HEK293 (cell line): ENCODE results near the gene ZNF786.

Experiments used
- CTCF ChIA-PET: fragments of 350-600 bp; formaldehyde crosslinking; extraction: SDS; loops from one replicate; lab custom pipeline; 2021; ENCODE audit warnings: antibody characterized with exemption; lab: Yijun Ruan, JAX
- POLR2A ChIA-PET: fragments of 300-600 bp; formaldehyde crosslinking; extraction: SDS; loops from one replicate; lab custom pipeline; 2020; ENCODE audit warnings: antibody characterized with exemption, inconsistent platforms; lab: Yijun Ruan, JAX
- H3K27ac ChIP-seq: fragments of 200-500 bp; sonication (Bioruptor generic); 2 replicates; pipeline ENCODE4 v1.5.1; 2014; ENCODE audit warnings: low read depth, low read length, control low read depth, inconsistent platforms; ENCODE audit errors: extremely low read depth
- H3K36me3 ChIP-seq, 2 experiments: fragments of 200-500 bp in 1 of 2; sonication (Bioruptor generic) in 1 of 2; 1 replicate in 1 of 2; 2 replicates in 1 of 2; pipeline ENCODE4 v1.5.1; 2014 to 2017; ENCODE audit warnings: inconsistent platforms in 2 of 2, low read length in 2 of 2; ENCODE audit not compliant: control insufficient read depth in 2 of 2, insufficient read depth in 1 of 2
- H3K4me1 ChIP-seq: fragments of 200-500 bp; sonication (Bioruptor generic); 2 replicates; pipeline ENCODE4 v1.5.1; 2014; ENCODE audit warnings: mild to moderate bottlenecking, low read length, inconsistent platforms; ENCODE audit not compliant: control insufficient read depth, insufficient read depth
- H3K4me3 ChIP-seq: 2 replicates; pipeline ENCODE4 v1.5.1; 2011; ENCODE audit warnings: low read depth, mild to moderate bottlenecking, control low read depth, low read length, moderate library complexity
- H3K9me3 ChIP-seq: fragments of 200-500 bp; sonication (Bioruptor generic); 2 replicates; pipeline ENCODE4 v1.5.1; 2014; ENCODE audit warnings: low read depth, low read length, inconsistent platforms; ENCODE audit not compliant: control insufficient read depth, insufficient read depth
- BCL11B ChIP-seq: fragments of 450-650 bp; formaldehyde crosslinking; IDR thresholded peaks from 2 replicates; pipeline ENCODE4 v1.5.1; 2016; ENCODE audit warnings: low read depth, missing biosample characterization, missing genetic modification characterization
- MEIS1 ChIP-seq: sonication (generic); formaldehyde crosslinking; IDR thresholded peaks from 2 replicates; pipeline ENCODE4 v1.8.1; 2022; ENCODE audit warnings: missing genetic modification reagents, mild to moderate bottlenecking, borderline replicate concordance
- PBX3 ChIP-seq: sonication (generic); formaldehyde crosslinking; IDR thresholded peaks from 2 replicates; pipeline ENCODE4 v1.8.1; 2022; ENCODE audit warnings: mild to moderate bottlenecking, moderate library complexity, missing genetic modification reagents
- SP2 ChIP-seq: fragments of 450-650 bp; formaldehyde crosslinking; IDR thresholded peaks from 2 replicates; pipeline ENCODE4 v1.5.1; 2016; ENCODE audit warnings: missing biosample characterization, missing genetic modification characterization
- ZBTB10 ChIP-seq: fragments of 450-650 bp; formaldehyde crosslinking; IDR thresholded peaks from 2 replicates; pipeline ENCODE4 v1.5.1; 2016; ENCODE audit warnings: missing biosample characterization, missing genetic modification characterization
- ZBTB49 ChIP-seq: fragments of 450-650 bp; formaldehyde crosslinking; IDR thresholded peaks from 2 replicates; pipeline ENCODE4 v1.5.1; 2016; ENCODE audit warnings: missing biosample characterization, missing genetic modification characterization, low read depth
- ZFP41 ChIP-seq: fragments of 450-650 bp; formaldehyde crosslinking; IDR thresholded peaks from 2 replicates; pipeline ENCODE4 v1.5.1; 2016; ENCODE audit warnings: missing biosample characterization, missing genetic modification characterization, borderline replicate concordance
- ZNF155 ChIP-seq: fragments of 450-650 bp; formaldehyde crosslinking; IDR thresholded peaks from 2 replicates; pipeline ENCODE4 v1.5.1; 2016; ENCODE audit warnings: missing biosample characterization, missing genetic modification characterization
- ZNF169 ChIP-seq: fragments of 450-650 bp; formaldehyde crosslinking; IDR thresholded peaks from 2 replicates; pipeline ENCODE4 v1.5.1; 2016; ENCODE audit warnings: missing biosample characterization, missing genetic modification characterization
- ZNF202 ChIP-seq: fragments of 450-650 bp; formaldehyde crosslinking; IDR thresholded peaks from 2 replicates; pipeline ENCODE4 v1.5.1; 2016; ENCODE audit warnings: missing biosample characterization, missing genetic modification characterization, borderline replicate concordance
- ZNF280C ChIP-seq: fragments of 450-650 bp; formaldehyde crosslinking; IDR thresholded peaks from 2 replicates; pipeline ENCODE4 v1.5.1; 2016; ENCODE audit warnings: missing biosample characterization, missing genetic modification characterization
- ZNF391 ChIP-seq: fragments of 450-650 bp; formaldehyde crosslinking; IDR thresholded peaks from 2 replicates; pipeline ENCODE4 v1.5.1; 2016; ENCODE audit warnings: low read depth, missing biosample characterization, missing genetic modification characterization, borderline replicate concordance
- ZNF404 ChIP-seq: fragments of 450-650 bp; formaldehyde crosslinking; IDR thresholded peaks from 2 replicates; pipeline ENCODE4 v1.5.1; 2017; ENCODE audit warnings: missing biosample characterization, missing genetic modification characterization
- ZNF48 ChIP-seq: fragments of 450-650 bp; formaldehyde crosslinking; IDR thresholded peaks from 2 replicates; pipeline ENCODE4 v1.5.1; 2016; ENCODE audit warnings: missing biosample characterization, missing genetic modification characterization
- ZNF558 ChIP-seq: fragments of 450-650 bp; formaldehyde crosslinking; IDR thresholded peaks from 2 replicates; pipeline ENCODE4 v1.5.1; 2016; ENCODE audit warnings: missing biosample characterization, missing genetic modification characterization
- ZNF600 ChIP-seq: fragments of 450-650 bp; formaldehyde crosslinking; IDR thresholded peaks from 2 replicates; pipeline ENCODE4 v1.5.1; 2016; ENCODE audit warnings: missing biosample characterization, missing genetic modification characterization
- ZNF704 ChIP-seq: fragments of 450-650 bp; formaldehyde crosslinking; IDR thresholded peaks from 2 replicates; pipeline ENCODE4 v1.5.1; 2016; ENCODE audit warnings: missing biosample characterization, missing genetic modification characterization
- ZNF768 ChIP-seq: fragments of 450-650 bp; formaldehyde crosslinking; IDR thresholded peaks from 2 replicates; pipeline ENCODE4 v1.5.1; 2018; ENCODE audit warnings: missing biosample characterization, mild to moderate bottlenecking, missing genetic modification characterization

Gene ZNF786

GRCh38 chr7:149104214-149104613 lies 13.7 kb upstream of the ZNF786 start:
- TF ChIP-seq ZNF704 (no peak), ZNF558 (no peak), ZNF280C (no peak), ZNF169 (tag by site-specific recombination) (no peak), BCL11B (tag by site-specific recombination) (no peak), ZNF155 (tag by site-specific recombination) (no peak), ZBTB49 (tag by site-specific recombination) (no peak), ZNF768 (tag by site-specific recombination) (no peak), ZFP41 (tag by site-specific recombination) (no peak), SP2 (tag by site-specific recombination) (no peak), ZNF202 (no peak), ZNF48 (no peak), ZNF391 (tag by site-specific recombination) (no peak), PBX3 (CRISPR knock-in tag) (no peak), ZBTB10 (tag by site-specific recombination) (no peak), ZNF404 (tag by site-specific recombination) (no peak), ZNF600 (no peak), MEIS1 (CRISPR knock-in tag) (no peak)
- H3K36me3 ChIP-seq, result peaks cover 0 to 5% of the 10 kb centered on the region in 2 experiments; a peak in 1 of 3 replicates
- ChIA-PET POLR2A (no interaction called here), CTCF (interaction anchor here (0.9 to 1.8 kb wide), 2 partner anchors 22 to 43 kb away, joined by 3 to 9 read pairs; partner anchors contain the start of genes ZNF398 and ZNF425)
- H3K4me3 ChIP-seq, result no peak overlapping the region
- H3K9me3 ChIP-seq, result no peaks in the 10 kb centered on the region
- no peaks in the 10 kb centered on the region for H3K4me1 ChIP-seq
- H3K27ac ChIP-seq, result no peak overlapping the region
